HL-60 (cell line): Measurements from ENCODE around the gene SPRING1.

Source experiments
- CTCF ChIP-seq: IDR thresholded peaks from one replicate; pipeline ENCODE4 v1.5.1; 2011; ENCODE audit warnings: low read length, control low read depth, inconsistent platforms; ENCODE audit not compliant: insufficient read depth
- GABPA ChIP-seq: IDR thresholded peaks from 2 replicates; pipeline ENCODE4 v1.6.1; 2012; ENCODE audit warnings: low read depth
- POLR2AphosphoS5 ChIP-seq: IDR thresholded peaks from 2 replicates; pipeline ENCODE4 v1.6.1; 2012; ENCODE audit warnings: low read depth
- TF ChIP-seq, protein P1 (sequence below): IDR thresholded peaks from 2 replicates; pipeline ENCODE4 v1.6.1; 2012; ENCODE audit warnings: low read depth; ENCODE audit not compliant: insufficient replicate concordance

DNA sequence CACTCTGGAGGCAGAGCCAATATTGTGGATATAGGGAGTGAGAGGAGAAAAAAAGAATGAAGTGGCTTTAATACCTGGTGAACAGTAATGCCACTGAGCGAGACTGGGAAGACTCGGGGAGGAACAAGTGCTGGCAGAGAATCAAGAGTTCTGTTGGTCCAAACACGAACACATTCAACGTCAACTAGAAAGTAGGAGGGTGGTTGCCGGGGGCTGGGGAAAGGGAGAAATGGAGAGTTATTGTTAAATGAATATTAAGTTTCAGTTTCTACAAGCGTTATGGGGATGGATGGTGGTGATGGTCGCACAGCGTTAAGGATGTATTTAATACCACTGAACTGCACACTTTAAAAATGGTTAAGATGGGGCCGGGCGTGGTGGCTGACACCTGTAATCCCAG is 2.8 kb downstream of the SPRING1 start:
- TF ChIP-seq POLR2AphosphoS5 (no peak), CTCF (no peak), GABPA (no peak)
- TF ChIP-seq, protein P1, sequence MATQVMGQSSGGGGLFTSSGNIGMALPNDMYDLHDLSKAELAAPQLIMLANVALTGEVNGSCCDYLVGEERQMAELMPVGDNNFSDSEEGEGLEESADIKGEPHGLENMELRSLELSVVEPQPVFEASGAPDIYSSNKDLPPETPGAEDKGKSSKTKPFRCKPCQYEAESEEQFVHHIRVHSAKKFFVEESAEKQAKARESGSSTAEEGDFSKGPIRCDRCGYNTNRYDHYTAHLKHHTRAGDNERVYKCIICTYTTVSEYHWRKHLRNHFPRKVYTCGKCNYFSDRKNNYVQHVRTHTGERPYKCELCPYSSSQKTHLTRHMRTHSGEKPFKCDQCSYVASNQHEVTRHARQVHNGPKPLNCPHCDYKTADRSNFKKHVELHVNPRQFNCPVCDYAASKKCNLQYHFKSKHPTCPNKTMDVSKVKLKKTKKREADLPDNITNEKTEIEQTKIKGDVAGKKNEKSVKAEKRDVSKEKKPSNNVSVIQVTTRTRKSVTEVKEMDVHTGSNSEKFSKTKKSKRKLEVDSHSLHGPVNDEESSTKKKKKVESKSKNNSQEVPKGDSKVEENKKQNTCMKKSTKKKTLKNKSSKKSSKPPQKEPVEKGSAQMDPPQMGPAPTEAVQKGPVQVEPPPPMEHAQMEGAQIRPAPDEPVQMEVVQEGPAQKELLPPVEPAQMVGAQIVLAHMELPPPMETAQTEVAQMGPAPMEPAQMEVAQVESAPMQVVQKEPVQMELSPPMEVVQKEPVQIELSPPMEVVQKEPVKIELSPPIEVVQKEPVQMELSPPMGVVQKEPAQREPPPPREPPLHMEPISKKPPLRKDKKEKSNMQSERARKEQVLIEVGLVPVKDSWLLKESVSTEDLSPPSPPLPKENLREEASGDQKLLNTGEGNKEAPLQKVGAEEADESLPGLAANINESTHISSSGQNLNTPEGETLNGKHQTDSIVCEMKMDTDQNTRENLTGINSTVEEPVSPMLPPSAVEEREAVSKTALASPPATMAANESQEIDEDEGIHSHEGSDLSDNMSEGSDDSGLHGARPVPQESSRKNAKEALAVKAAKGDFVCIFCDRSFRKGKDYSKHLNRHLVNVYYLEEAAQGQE, result no peak
